HepG2 (cell line): Measurements from ENCODE around the gene IL17RC. TPM values are rescaled to one million over a fixed set of nuclear protein-coding genes. Genes with fewer than 3 reads are reported as not detected.
A peak's percentile ranks its signal among the peaks of the same experiment; 100 is the strongest.

Experiments
- CEBPB ChIP-seq: IDR thresholded peaks from 2 replicates; pipeline ENCODE4 v1.6.1; 2011; ENCODE audit warnings: low read depth, low read length, improper control_type of control experiment, borderline replicate concordance
- FIP1L1 ChIP-seq: fragments of 200-400 bp; formaldehyde crosslinking; IDR thresholded peaks from 2 replicates; pipeline ENCODE4 v1.6.1; 2018; ENCODE audit warnings: low read depth, mild to moderate bottlenecking, low read length, moderate library complexity, borderline replicate concordance; ENCODE audit not compliant: insufficient read depth
- IKZF1 ChIP-seq: fragments of 450-650 bp; IDR thresholded peaks from 2 replicates; pipeline ENCODE4 v1.7.1; 2016
- JUND ChIP-seq: sonication (generic); formaldehyde crosslinking; IDR thresholded peaks from 2 replicates; pipeline ENCODE4 v1.8.0; 2022; ENCODE audit warnings: mild to moderate bottlenecking, missing genetic modification reagents
- KLF15 ChIP-seq: sonication (generic); formaldehyde crosslinking; IDR thresholded peaks from 2 replicates; pipeline ENCODE4 v1.8.1; 2023; ENCODE audit warnings: borderline replicate concordance, mild to moderate bottlenecking, inconsistent platforms, missing genetic modification reagents, mixed read lengths
- MBNL3 ChIP-seq: fragments of 250-450 bp; sonication (Bioruptor Pico); conservative IDR thresholded peaks from 2 replicates; pipeline ENCODE4 v1.8.0; 2022; ENCODE audit warnings: mild to moderate bottlenecking, inconsistent platforms
- NFATC3 ChIP-seq: sonication (generic); formaldehyde crosslinking; IDR thresholded peaks from 2 replicates; pipeline ENCODE4 v1.5.1; 2020; ENCODE audit warnings: mild to moderate bottlenecking, missing genetic modification reagents
- NR2C2 ChIP-seq: sonication (generic); formaldehyde crosslinking; IDR thresholded peaks from 2 replicates; pipeline ENCODE4 v1.4.0; 2020; ENCODE audit warnings: missing genetic modification reagents, mild to moderate bottlenecking, moderate library complexity, borderline replicate concordance
- NR2F1 ChIP-seq, 2 experiments: fragments of 450-650 bp in 1 of 2; formaldehyde crosslinking in 1 of 2; IDR thresholded peaks; 2 replicates each; pipeline versions ENCODE4 v1.5.0 to v1.6.1; 2016 to 2020; ENCODE audit warnings: mild to moderate bottlenecking in 1 of 2, missing compliant biosample characterization in 1 of 2, missing genetic modification reagents in 1 of 2, moderate library complexity in 1 of 2
- NR2F2 ChIP-seq: IDR thresholded peaks from 2 replicates; pipeline ENCODE4 v1.6.1; 2012; ENCODE audit warnings: low read depth, inconsistent platforms, borderline replicate concordance
- PHB2 ChIP-seq: fragments of 450-650 bp; IDR thresholded peaks from 2 replicates; pipeline ENCODE4 v1.6.1; 2018; ENCODE audit not compliant: partially characterized antibody
- POGZ ChIP-seq: sonication (generic); formaldehyde crosslinking; IDR thresholded peaks from 2 replicates; pipeline ENCODE4 v1.4.0; 2020; ENCODE audit warnings: mild to moderate bottlenecking, missing genetic modification reagents
- RBM22 ChIP-seq: fragments of 200-400 bp; formaldehyde crosslinking; optimal IDR thresholded peaks from 2 replicates; pipeline ENCODE3; 2017; ENCODE audit warnings: mild to moderate bottlenecking, low read length, moderate library complexity
- RXRB ChIP-seq: IDR thresholded peaks from 2 replicates; pipeline ENCODE4 v1.6.1; 2016; ENCODE audit warnings: borderline replicate concordance, missing genetic modification reagents, missing compliant biosample characterization
- YY1 ChIP-seq: IDR thresholded peaks from 2 replicates; pipeline ENCODE4 v1.6.1; 2011; ENCODE audit warnings: low read length, low read depth, moderate library complexity, mild to moderate bottlenecking; ENCODE audit not compliant: insufficient read depth, insufficient replicate concordance
- ZBTB20 ChIP-seq: sonication (generic); formaldehyde crosslinking; IDR thresholded peaks from 2 replicates; pipeline ENCODE4 v1.8.1; 2023; ENCODE audit warnings: missing genetic modification reagents, low read depth, mild to moderate bottlenecking, borderline replicate concordance
- ZNF234 ChIP-seq: sonication (generic); formaldehyde crosslinking; conservative IDR thresholded peaks from 2 replicates; pipeline ENCODE4 v1.5.1; 2020; ENCODE audit warnings: mild to moderate bottlenecking, missing genetic modification reagents
- ZNF274 ChIP-seq: sonication (generic); formaldehyde crosslinking; IDR thresholded peaks from 2 replicates; pipeline ENCODE4 v1.5.1; 2020; ENCODE audit warnings: mild to moderate bottlenecking, missing genetic modification reagents
- ZNF513 ChIP-seq: sonication (generic); formaldehyde crosslinking; conservative IDR thresholded peaks from 2 replicates; pipeline ENCODE4 v1.5.0; 2020; ENCODE audit warnings: missing genetic modification reagents
- ZNF710 ChIP-seq: sonication (generic); formaldehyde crosslinking; IDR thresholded peaks from 2 replicates; pipeline ENCODE4 v1.5.0; 2020; ENCODE audit warnings: mild to moderate bottlenecking, missing genetic modification reagents, borderline replicate concordance
- ZSCAN22 ChIP-seq: sonication (generic); formaldehyde crosslinking; IDR thresholded peaks from 2 replicates; pipeline ENCODE4 v1.4.0; 2020; ENCODE audit warnings: mild to moderate bottlenecking, missing genetic modification reagents
- polyA plus RNA-seq, 8 experiments: library from polyadenylated mRNA; depleted of rRNA in 3 of 8; stranded (reverse) in 7 of 8; unstranded in 1 of 8; fragments of >200 nt; fragmentation: Illumina TruSeq in 4 of 8; extraction: Trizol in 4 of 8; gene quantifications; 2 replicates each; pipeline versions ENCODE4 v1.2.1 to v1.2.3, GENCODE V29; 2011 to 2016; ENCODE audit warnings: low read depth in 4 of 8, missing spikeins in 1 of 8, mixed read lengths in 1 of 8; ENCODE audit not compliant: insufficient read depth in 1 of 8
- total RNA-seq, 5 experiments: library from RNA; depleted of rRNA; stranded (reverse); fragments of >200 nt; fragmentation: Illumina TruSeq; extraction: Trizol; gene quantifications; 2 replicates each; pipeline ENCODE4 v1.2.3, GENCODE V29; 2016; ENCODE audit warnings: low read depth in 1 of 5
- TF ChIP-seq, protein P1 (sequence below): sonication (generic); formaldehyde crosslinking; IDR thresholded peaks from 2 replicates; pipeline ENCODE4 v1.8.0; 2022; ENCODE audit warnings: mild to moderate bottlenecking, missing genetic modification reagents, borderline replicate concordance

The IL17RC gene
- total and polyA plus RNA-seq, 2 of the 13 experiments (the other 11 are each of a cell fraction or from before 2014, with no cell fraction given) = 20.7 to 24.0 TPM

DNA sequence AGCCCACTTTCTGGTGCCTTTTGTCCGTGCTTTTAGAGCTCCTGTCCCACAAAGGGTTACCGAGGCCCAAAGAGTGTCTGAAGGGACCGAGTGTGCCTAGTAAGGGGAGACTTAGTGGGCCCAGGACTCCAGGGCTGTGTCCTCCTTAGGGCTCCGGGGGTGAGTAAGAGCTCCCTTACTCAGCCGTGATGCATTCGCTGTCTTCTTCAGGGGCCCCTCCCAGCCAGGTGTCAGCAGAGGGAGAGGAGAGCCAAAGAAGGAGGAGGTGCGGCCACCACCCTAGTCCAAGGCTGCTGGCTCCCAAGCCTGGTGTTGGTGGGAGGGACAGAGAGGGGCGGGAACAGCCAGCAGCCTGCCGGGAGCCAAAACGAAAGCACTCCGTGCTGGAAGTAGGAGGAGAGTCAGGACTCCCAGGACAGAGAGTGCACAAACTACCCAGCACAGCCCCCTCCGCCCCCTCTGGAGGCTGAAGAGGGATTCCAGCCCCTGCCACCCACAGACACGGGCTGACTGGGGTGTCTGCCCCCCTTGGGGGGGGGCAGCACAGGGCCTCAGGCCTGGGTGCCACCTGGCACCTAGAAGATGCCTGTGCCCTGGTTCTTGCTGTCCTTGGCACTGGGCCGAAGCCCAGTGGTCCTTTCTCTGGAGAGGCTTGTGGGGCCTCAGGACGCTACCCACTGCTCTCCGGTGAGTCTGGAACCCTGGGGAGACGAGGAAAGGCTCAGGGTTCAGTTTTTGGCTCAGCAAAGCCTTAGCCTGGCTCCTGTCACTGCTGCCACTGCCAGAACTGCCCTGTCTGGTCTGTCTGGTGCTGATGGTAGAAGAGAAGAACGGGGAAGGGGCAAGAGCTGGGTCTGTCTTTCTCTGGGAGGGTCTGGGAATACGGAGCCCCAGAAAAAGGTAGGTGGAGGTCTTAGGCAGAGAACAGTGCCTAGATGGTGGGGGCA is at the start of gene IL17RC (continued):
- TF ChIP-seq ZNF513 (CRISPR knock-in tag) = no peak
- no peak for TF ChIP-seq ZNF234
- no peak for TF ChIP-seq FIP1L1
- no peak for TF ChIP-seq ZSCAN22 (CRISPR knock-in tag)
- TF ChIP-seq, protein P1, sequence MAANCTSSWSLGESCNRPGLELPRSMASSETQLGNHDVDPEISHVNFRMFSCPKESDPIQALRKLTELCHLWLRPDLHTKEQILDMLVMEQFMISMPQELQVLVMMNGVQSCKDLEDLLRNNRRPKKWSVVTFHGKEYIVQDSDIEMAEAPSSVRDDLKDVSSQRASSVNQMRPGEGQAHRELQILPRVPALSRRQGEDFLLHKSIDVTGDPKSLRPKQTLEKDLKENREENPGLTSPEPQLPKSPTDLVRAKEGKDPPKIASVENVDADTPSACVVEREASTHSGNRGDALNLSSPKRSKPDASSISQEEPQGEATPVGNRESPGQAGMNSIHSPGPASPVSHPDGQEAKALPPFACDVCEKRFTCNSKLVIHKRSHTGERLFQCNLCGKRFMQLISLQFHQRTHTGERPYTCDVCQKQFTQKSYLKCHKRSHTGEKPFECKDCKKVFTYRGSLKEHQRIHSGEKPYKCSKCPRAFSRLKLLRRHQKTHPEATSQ (CRISPR knock-in tag) = no peak
- TF ChIP-seq JUND = no peak
- 0 out of 2 replicates have a peak, but pooled peaks have one; percentile 20 for TF ChIP-seq NFATC3 (CRISPR knock-in tag)
- no peak for TF ChIP-seq YY1
- no peak for TF ChIP-seq IKZF1
- TF ChIP-seq ZBTB20 (CRISPR knock-in tag) = no peak
- TF ChIP-seq RXRB (CRISPR knock-in tag) = no peak
- peak; percentile 39; the same call in 1 of the 2 replicates for TF ChIP-seq ZNF274 (CRISPR knock-in tag)
- TF ChIP-seq KLF15 (CRISPR knock-in tag) = no peak
- no peak for TF ChIP-seq POGZ (CRISPR knock-in tag)
- no peak for TF ChIP-seq NR2F1 (CRISPR knock-in tag; IDR thresholded peaks at IDR 0.05)
- TF ChIP-seq CEBPB = no peak
- TF ChIP-seq PHB2 = no peak
- TF ChIP-seq ZNF710 = no peak; the same call in 1 of the 2 replicates
- TF ChIP-seq MBNL3 (CRISPR knock-in tag) = no peak
- no peak for TF ChIP-seq NR2C2 (CRISPR knock-in tag)
- TF ChIP-seq NR2F2 = no peak
- TF ChIP-seq RBM22 = no peak
